ENCODE data around the gene CRTC3.

DNA sequence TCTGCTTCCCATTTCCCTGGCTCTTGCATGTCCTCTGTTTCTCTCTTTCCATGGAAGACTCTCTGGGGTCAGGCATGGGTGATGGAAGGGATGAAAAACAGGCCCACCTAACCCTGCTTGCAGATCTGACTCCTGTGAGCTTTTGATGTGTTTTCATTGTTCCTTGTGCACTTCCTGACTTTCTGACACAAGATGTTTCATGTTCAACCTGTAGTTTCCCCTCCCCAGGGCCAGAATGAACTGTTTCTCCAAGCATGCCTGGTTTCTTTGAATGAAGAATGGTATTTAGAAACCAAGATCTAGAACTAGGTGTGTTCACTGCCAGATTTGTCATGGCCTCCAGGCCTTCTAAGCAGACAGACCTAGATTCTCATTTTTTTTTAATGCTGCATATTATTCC lies 36.1 kb upstream of the CRTC3 start:
- no peak for TF ChIP-seq CTCF (IDR thresholded peaks at IDR 0.05)
- TF ChIP-seq POLR2A (IDR thresholded peaks at IDR 0.05), result no peak
